ENCODE results near the gene IGSF21. TPM values are rescaled to one million over a fixed set of nuclear protein-coding genes. Genes with fewer than 3 reads are reported as not detected.

The IGSF21 gene
- total and polyA plus RNA-seq, 2 of the 4 experiments (the other 2 are of a cell fraction), result not detected

- no peak overlapping the region for H2BK5ac ChIP-seq (ENCODE audit: low read depth, low read length, poor library complexity, severe bottlenecking)
- no peak overlapping the region for H3K56ac ChIP-seq (ENCODE audit: extremely low read depth, insufficient read depth, low read length)
- H3K36me3 ChIP-seq (ENCODE audit: control insufficient read depth, insufficient read depth, low read length), result no peaks in the 10 kb centered on the region
- H4K5ac ChIP-seq (ENCODE audit: low read depth, low read length), result no peak overlapping the region
- dilution Hi-C loops (cut with HindIII; ENCODE audit: low sequenced_read_pairs, unreplicated experiment) (no loop called here), intact Hi-C loops (cut with micrococcal nuclease) (no loop called here), in situ Hi-C loops (cut with MboI; ENCODE audit: low sequenced_read_pairs) (no loop called here)
- no peak overlapping the region for H3K27ac ChIP-seq (ENCODE audit: insufficient read depth, low read length)
- no peak overlapping the region for H2AK9ac ChIP-seq (replicated peaks; ENCODE audit: low read depth, low read length, poor library complexity)
- no peak for DNase-seq
- BruUV-seq (replicated peaks), result no TSS peak
- H3K18ac ChIP-seq (ENCODE audit: low read depth, low read length), result no peak overlapping the region
- H3K4ac ChIP-seq (ENCODE audit: low read depth, low read length), result no peak overlapping the region
- no peak overlapping the region for H3K4me3 ChIP-seq (ENCODE audit: insufficient read depth, low read depth, low read length)
- H2AFZ ChIP-seq (replicated peaks; ENCODE audit: low read length, poor library complexity), result no peak overlapping the region
- no peaks in the 10 kb centered on the region for H3K9me1 ChIP-seq (ENCODE audit: insufficient read depth, low read length)
- no peaks in the 10 kb centered on the region for H3K27me3 ChIP-seq (ENCODE audit: control insufficient read depth, insufficient read depth, low read length)
- H3K14ac ChIP-seq (replicated peaks; ENCODE audit: low read depth, low read length), result no peak overlapping the region
- no peak for TF ChIP-seq RFX5 (IDR thresholded peaks at IDR 0.05; ENCODE audit: low read depth, low read length)
- TF ChIP-seq FOS (IDR thresholded peaks at IDR 0.05; ENCODE audit: low read depth, low read length), result no peak
- no peak for TF ChIP-seq NFE2L2 (IDR thresholded peaks at IDR 0.05; ENCODE audit: low read depth, low read length)
- no peak for TF ChIP-seq RCOR1 (IDR thresholded peaks at IDR 0.05; ENCODE audit: insufficient replicate concordance, low read length)
- TF ChIP-seq RAD21 (IDR thresholded peaks at IDR 0.05; ENCODE audit: low read length), result no peak
- TF ChIP-seq MXI1 (IDR thresholded peaks at IDR 0.05; ENCODE audit: borderline replicate concordance, low read depth, low read length), result no peak
- TF ChIP-seq BHLHE40 (IDR thresholded peaks at IDR 0.05; ENCODE audit: low read depth, low read length), result no peak
- H4K8ac ChIP-seq (ENCODE audit: low read depth in 2 of 2, low read length in 2 of 2), result no peak overlapping the region
- no peaks in the 10 kb centered on the region for H3K4me1 ChIP-seq (ENCODE audit: control insufficient read depth, insufficient read depth, low read length)
- no peaks in the 10 kb centered on the region for H3K79me1 ChIP-seq (ENCODE audit: low read depth in 1 of 2, low read length in 2 of 2)
- no peak overlapping the region for H3K4me2 ChIP-seq (ENCODE audit: low read depth, low read length)
- H4K91ac ChIP-seq (ENCODE audit: insufficient read depth, low read depth, low read length), result no peak overlapping the region
- H2AK5ac ChIP-seq (ENCODE audit: low read depth, low read length), result no peak overlapping the region
- H3K23ac ChIP-seq (ENCODE audit: low read depth, low read length), result no peak overlapping the region
- H4K20me1 ChIP-seq (ENCODE audit: insufficient read depth, low read length), result no peaks in the 10 kb centered on the region
- no peak overlapping the region for H3K9ac ChIP-seq (ENCODE audit: low read depth, low read length)
- POLR2A ChIA-PET (ENCODE audit: unreplicated experiment), result no interaction called here
- 20% methylated on average over 1 of the region's 11 CpGs; no CpG with 5 or more reads in 1 of the 2 experiments for WGBS, 2 experiments (ENCODE audit: extremely low coverage in 2 of 2, insufficient read length in 1 of 2)
- H2BK20ac ChIP-seq (ENCODE audit: low read depth, low read length), result no peak overlapping the region
- no peak overlapping the region for H2BK15ac ChIP-seq (ENCODE audit: low read depth, low read length)
- peaks cover 37% of the 10 kb centered on the region for H3K9me3 ChIP-seq (ENCODE audit: control insufficient read depth, insufficient read depth, low read length)
- ATAC-seq (ENCODE audit: low read depth), result no peak
- CTCF ChIA-PET, result interaction anchor here (0.6 kb wide), 1 partner anchor 451 kb away, joined by 4 read pairs; no protein-coding TSS in a partner anchor
- no peak overlapping the region for H2BK120ac ChIP-seq (ENCODE audit: low read depth, low read length)
Measured at GRCh38 chr1:18339161-18339560, 231.6 kb downstream of the IGSF21 start.

Measured in IMR-90 (cell line).